Endothelial cell (in vitro differentiated cells): ENCODE measurements around the gene MROH9. TPM values are rescaled to one million over a fixed set of nuclear protein-coding genes. Genes with fewer than 3 reads are reported as not detected.
"Not testable (repeated sequence)": the region's sequence is repeated elsewhere in the genome, so short reads cannot be mapped to it uniquely, and the experiment has no call there.

Experiments used
- DNase-seq: peaks from one replicate; pipeline ENCODE4 v3.0.0; 2021; ENCODE audit warnings: low spot score
- H3K27ac Mint-ChIP-seq: one replicate; pipeline ENCODE4 v1.8.0; 2021; ENCODE audit warnings: mixed read lengths, inconsistent platforms; ENCODE audit not compliant: unreplicated experiment
- H3K27me3 Mint-ChIP-seq: one replicate; pipeline ENCODE4 v1.8.0; 2021; ENCODE audit warnings: mild to moderate bottlenecking, moderate library complexity, mixed read lengths, inconsistent platforms; ENCODE audit not compliant: unreplicated experiment
- H3K36me3 Mint-ChIP-seq: one replicate; pipeline ENCODE4 v1.8.0; 2021; ENCODE audit warnings: mild to moderate bottlenecking, low read depth, mixed read lengths, inconsistent platforms; ENCODE audit not compliant: unreplicated experiment
- H3K4me1 Mint-ChIP-seq: one replicate; pipeline ENCODE4 v1.8.0; 2021; ENCODE audit warnings: mild to moderate bottlenecking, mixed read lengths, inconsistent platforms; ENCODE audit not compliant: unreplicated experiment
- H3K4me3 Mint-ChIP-seq: one replicate; pipeline ENCODE4 v1.8.0; 2021; ENCODE audit warnings: mild to moderate bottlenecking, mixed read lengths, inconsistent platforms; ENCODE audit not compliant: unreplicated experiment
- H3K9me3 Mint-ChIP-seq: one replicate; pipeline ENCODE4 v1.8.0; 2021; ENCODE audit warnings: mixed read lengths, inconsistent platforms; ENCODE audit not compliant: unreplicated experiment
- CTCF ChIP-seq: fragments of 200-600 bp; sonication (generic); IDR thresholded peaks from one replicate; pipeline ENCODE4 v1.5.0; 2021; ENCODE audit warnings: antibody characterized with exemption; ENCODE audit not compliant: unreplicated experiment
- total RNA-seq: library from RNA; stranded (reverse); fragmentation: NEBNext Ultra II Directional; extraction: Animal tissue kit (Norgen Biotek cat#: 25700); gene quantifications from one replicate; pipeline ENCODE4 v1.2.1, GENCODE V29; 2021; ENCODE audit not compliant: unreplicated experiment

MROH9 gene
- total RNA-seq, 1 donor from 2014 or later = not detected

- DNase-seq = no peak
- TF ChIP-seq CTCF = no peak
- Mint-ChIP-seq H3K36me3 (no peaks in the 10 kb centered on the region), H3K27ac (no peak overlapping the region), H3K4me1 (no peaks in the 10 kb centered on the region), H3K4me3 (no peak overlapping the region), H3K27me3 (no peaks in the 10 kb centered on the region), H3K9me3 (no peaks in the 10 kb centered on the region)
Measured at GRCh38 chr1:170893655-170894297, 41.6 kb upstream of the MROH9 start.

GRCh38 chr1:170903961-170904360 lies 31.4 kb upstream of the MROH9 start:
- no peak overlapping the region for H3K27ac Mint-ChIP-seq
- H3K4me3 Mint-ChIP-seq = no peak overlapping the region

GRCh38 chr1:170908942-170909341 lies 26.4 kb upstream of the MROH9 start:
- H3K36me3 Mint-ChIP-seq = no peaks in the 10 kb centered on the region

More at GRCh38 chr1:170903961-170904360, 31.4 kb upstream of the MROH9 start:
- Mint-ChIP-seq H3K9me3 (no peaks in the 10 kb centered on the region), H3K36me3 (no peaks in the 10 kb centered on the region), H3K27me3 (no peaks in the 10 kb centered on the region), H3K4me1 (peaks cover 1% of the 10 kb centered on the region)
- no peak for DNase-seq
- no peak for TF ChIP-seq CTCF

GRCh38 chr1:170910273-170910672 lies 25.1 kb upstream of the MROH9 start:
- no peak overlapping the region for H3K4me3 Mint-ChIP-seq
- DNase-seq = no peak
- no peaks in the 10 kb centered on the region for H3K27me3 Mint-ChIP-seq
- H3K27ac Mint-ChIP-seq = no peak overlapping the region
- H3K4me1 Mint-ChIP-seq = peaks cover 6% of the 10 kb centered on the region
- H3K36me3 Mint-ChIP-seq = no peaks in the 10 kb centered on the region
- H3K9me3 Mint-ChIP-seq = no peaks in the 10 kb centered on the region
- TF ChIP-seq CTCF = no peak

More at GRCh38 chr1:170908942-170909341, 26.4 kb upstream of the MROH9 start:
- Mint-ChIP-seq H3K4me1 (peaks cover 6% of the 10 kb centered on the region), H3K27ac (no peak overlapping the region), H3K4me3 (no peak overlapping the region), H3K9me3 (no peaks in the 10 kb centered on the region), H3K27me3 (no peaks in the 10 kb centered on the region)
- TF ChIP-seq CTCF = no peak
- no peak for DNase-seq

- Mint-ChIP-seq H3K4me3 (no peak overlapping the region), H3K27ac (no peak overlapping the region), H3K27me3 (peaks cover 2% of the 10 kb centered on the region), H3K4me1 (no peaks in the 10 kb centered on the region), H3K9me3 (no peaks in the 10 kb centered on the region), H3K36me3 (peaks cover 5% of the 10 kb centered on the region)
- DNase-seq = no peak
- TF ChIP-seq CTCF = no peak
Measured at GRCh38 chr1:170917373-170917772, 18.0 kb upstream of the MROH9 start.

GRCh38 chr1:170924656-170925055 lies 10.7 kb upstream of the MROH9 start:
- not testable (repeated sequence) for H3K9me3 Mint-ChIP-seq, H3K4me1 Mint-ChIP-seq, DNase-seq, H3K27ac Mint-ChIP-seq, H3K36me3 Mint-ChIP-seq, H3K4me3 Mint-ChIP-seq, H3K27me3 Mint-ChIP-seq
